Trophoblast cell (in vitro differentiated cells and primary cell): ENCODE results near the gene KCNMB2.

Source experiments
- DNase-seq, 2 donors: peaks; one replicate each; pipeline ENCODE4 v3.0.0-alpha.2; 2016
- H2AFZ ChIP-seq: 2 replicates; pipeline ENCODE4 v1.6.1; 2013; ENCODE audit warnings: low read length, moderate library complexity, mild to moderate bottlenecking; ENCODE audit not compliant: insufficient read depth, poor library complexity
- H2AK5ac ChIP-seq: 2 replicates; pipeline ENCODE4 v1.6.1; 2013; ENCODE audit warnings: mild to moderate bottlenecking, low read length
- H2BK120ac ChIP-seq: 2 replicates; pipeline ENCODE4 v1.6.1; 2013; ENCODE audit warnings: low read length, mild to moderate bottlenecking, moderate library complexity; ENCODE audit not compliant: insufficient read depth, poor library complexity
- H2BK12ac ChIP-seq: 2 replicates; pipeline ENCODE4 v1.6.1; 2013; ENCODE audit warnings: mild to moderate bottlenecking, low read length, moderate library complexity
- H2BK5ac ChIP-seq: 2 replicates; pipeline ENCODE4 v1.6.1; 2013; ENCODE audit warnings: low read length, low read depth, moderate library complexity, mild to moderate bottlenecking; ENCODE audit not compliant: poor library complexity
- H3K14ac ChIP-seq: 2 replicates; pipeline ENCODE4 v1.6.1; 2013; ENCODE audit warnings: mild to moderate bottlenecking, low read length
- H3K18ac ChIP-seq: 2 replicates; pipeline ENCODE4 v1.6.1; 2013; ENCODE audit warnings: mild to moderate bottlenecking, low read length
- H3K23ac ChIP-seq: 2 replicates; pipeline ENCODE4 v1.6.1; 2013; ENCODE audit warnings: low read length
- H3K27ac ChIP-seq: 2 replicates; pipeline ENCODE4 v1.5.1; 2013; ENCODE audit warnings: low read depth, mild to moderate bottlenecking, inconsistent platforms, low read length, moderate library complexity
- H3K27me3 ChIP-seq: 2 replicates; pipeline ENCODE4 v1.6.1; 2013; ENCODE audit warnings: inconsistent platforms, mild to moderate bottlenecking, low read length, moderate library complexity; ENCODE audit not compliant: insufficient read depth
- H3K36me3 ChIP-seq, 2 experiments: 1 replicate in 1 of 2; 2 replicates in 1 of 2; pipeline ENCODE4 v1.6.1; 2013; ENCODE audit warnings: low read length in 2 of 2, mild to moderate bottlenecking in 2 of 2, moderate library complexity in 1 of 2; ENCODE audit not compliant: insufficient read depth in 2 of 2, control insufficient read depth in 1 of 2
- H3K4ac ChIP-seq: 2 replicates; pipeline ENCODE4 v1.6.1; 2013; ENCODE audit warnings: low read depth, mild to moderate bottlenecking, low read length, moderate library complexity
- H3K4me1 ChIP-seq, 2 experiments: 1 replicate in 1 of 2; 2 replicates in 1 of 2; pipeline ENCODE4 v1.6.1; 2013; ENCODE audit warnings: low read length in 2 of 2, mild to moderate bottlenecking in 2 of 2, moderate library complexity in 1 of 2; ENCODE audit not compliant: insufficient read depth in 2 of 2, control insufficient read depth in 1 of 2
- H3K4me2 ChIP-seq: 2 replicates; pipeline ENCODE4 v1.6.1; 2013; ENCODE audit warnings: inconsistent platforms, mild to moderate bottlenecking, low read length, moderate library complexity
- H3K4me3 ChIP-seq: 2 replicates; pipeline ENCODE4 v1.5.1; 2013; ENCODE audit warnings: mild to moderate bottlenecking, low read depth, low read length, inconsistent platforms
- H3K79me1 ChIP-seq: one replicate; pipeline ENCODE4 v1.6.1; 2013; ENCODE audit warnings: low read length
- H3K79me2 ChIP-seq: 2 replicates; pipeline ENCODE4 v1.6.1; 2013; ENCODE audit warnings: low read length, mild to moderate bottlenecking; ENCODE audit not compliant: control insufficient read depth, insufficient read depth, poor library complexity
- H3K9ac ChIP-seq: 2 replicates; pipeline ENCODE4 v1.6.1; 2013; ENCODE audit warnings: mild to moderate bottlenecking, low read length
- H3K9me3 ChIP-seq: 2 replicates; pipeline ENCODE4 v1.6.1; 2013; ENCODE audit warnings: low read depth, mild to moderate bottlenecking, control low read depth, inconsistent platforms, low read length; ENCODE audit not compliant: insufficient read depth
- H4K12ac ChIP-seq: 2 replicates; pipeline ENCODE4 v1.6.1; 2013; ENCODE audit warnings: low read depth, mild to moderate bottlenecking, low read length, moderate library complexity
- H4K8ac ChIP-seq: 2 replicates; pipeline ENCODE4 v1.6.1; 2013; ENCODE audit warnings: low read depth, mild to moderate bottlenecking, low read length, moderate library complexity
- H4K91ac ChIP-seq: one replicate; pipeline ENCODE4 v1.6.1; 2013; ENCODE audit warnings: low read depth, mild to moderate bottlenecking, low read length, moderate library complexity
- WGBS: extraction: QIAGEN DNeasy Blood & Tissue Kit; methylation state at CpG from one replicate; pipeline ENCODE4 v1.1.7; 2013; ENCODE audit warnings: missing lambda C conversion rate; ENCODE audit not compliant: insufficient read length, insufficient coverage; ENCODE audit errors: extremely low coverage; 5-methylcytosine and 5-hydroxymethylcytosine counted together

The KCNMB2 gene

GRCh38 chr3:178492491-178492890, 43.7 kb upstream of the KCNMB2 start:
- H3K18ac ChIP-seq = no peak overlapping the region
- H3K36me3 ChIP-seq = no peaks in the 10 kb centered on the region
- no peak overlapping the region for H3K27ac ChIP-seq
- no peak overlapping the region for H2AK5ac ChIP-seq
- H2AFZ ChIP-seq = no peak overlapping the region
- no peak overlapping the region for H4K91ac ChIP-seq
- no peaks in the 10 kb centered on the region for H3K79me2 ChIP-seq
- H3K4ac ChIP-seq = no peak overlapping the region
- no peak overlapping the region for H3K4me3 ChIP-seq
- H4K8ac ChIP-seq = no peak overlapping the region
- no peaks in the 10 kb centered on the region for H3K27me3 ChIP-seq
- no peak overlapping the region for H2BK5ac ChIP-seq
- no CpG with 5 or more reads among the region's 3 CpGs for WGBS
- no peak overlapping the region for H3K9ac ChIP-seq
- H2BK120ac ChIP-seq = no peak overlapping the region
- no peak overlapping the region for H3K23ac ChIP-seq
- H3K4me1 ChIP-seq = no peaks in the 10 kb centered on the region
- no peak for DNase-seq
- peaks cover 4% of the 10 kb centered on the region for H3K9me3 ChIP-seq
- H4K12ac ChIP-seq = no peak overlapping the region
- no peak overlapping the region for H3K4me2 ChIP-seq
- no peaks in the 10 kb centered on the region for H3K79me1 ChIP-seq
- no peak overlapping the region for H2BK12ac ChIP-seq
- no peak overlapping the region for H3K14ac ChIP-seq

- Histone ChIP-seq H2BK12ac (no peak overlapping the region), H3K4ac (no peak overlapping the region), H2BK120ac (no peak overlapping the region), H3K4me1 (no peaks in the 10 kb centered on the region), H3K4me3 (no peak overlapping the region), H3K9ac (no peak overlapping the region), H3K4me2 (no peak overlapping the region), H2AFZ (no peak overlapping the region), H3K23ac (no peak overlapping the region), H4K8ac (no peak overlapping the region), H3K36me3 (no peaks in the 10 kb centered on the region), H3K18ac (no peak overlapping the region), H3K79me1 (no peaks in the 10 kb centered on the region), H2BK5ac (no peak overlapping the region), H2AK5ac (no peak overlapping the region), H4K91ac (no peak overlapping the region), H3K14ac (no peak overlapping the region), H3K27ac (no peak overlapping the region), H3K27me3 (no peaks in the 10 kb centered on the region), H3K79me2 (no peaks in the 10 kb centered on the region), H3K9me3 (peaks cover 6% of the 10 kb centered on the region), H4K12ac (no peak overlapping the region)
- no CpG with 5 or more reads among the region's 6 CpGs for WGBS
- DNase-seq = no peak
Observed at GRCh38 chr3:178494386-178494785, 41.9 kb upstream of the KCNMB2 start.

- no peak overlapping the region for H3K14ac ChIP-seq
- H3K9me3 ChIP-seq = peaks cover 6% of the 10 kb centered on the region
- no peak overlapping the region for H4K12ac ChIP-seq
- no peak overlapping the region for H3K4me2 ChIP-seq
- no peaks in the 10 kb centered on the region for H3K27me3 ChIP-seq
- no peak overlapping the region for H2AFZ ChIP-seq
- H3K79me1 ChIP-seq = no peaks in the 10 kb centered on the region
- WGBS = no CpG with 5 or more reads among the region's 1 CpG
- no peak overlapping the region for H3K4ac ChIP-seq
- H2AK5ac ChIP-seq = no peak overlapping the region
- no peak overlapping the region for H2BK120ac ChIP-seq
- no peak overlapping the region for H3K4me3 ChIP-seq
- no peak overlapping the region for H3K23ac ChIP-seq
- H2BK12ac ChIP-seq = no peak overlapping the region
- no peak overlapping the region for H3K18ac ChIP-seq
- no peak overlapping the region for H3K27ac ChIP-seq
- H3K36me3 ChIP-seq = no peaks in the 10 kb centered on the region
- H2BK5ac ChIP-seq = no peak overlapping the region
- H3K79me2 ChIP-seq = no peaks in the 10 kb centered on the region
- H3K9ac ChIP-seq = no peak overlapping the region
- DNase-seq = no peak
- no peaks in the 10 kb centered on the region for H3K4me1 ChIP-seq
- H4K8ac ChIP-seq = no peak overlapping the region
- H4K91ac ChIP-seq = no peak overlapping the region
Observed at GRCh38 chr3:178496911-178497310, 39.3 kb upstream of the KCNMB2 start.

- H2BK12ac ChIP-seq = no peak overlapping the region
- no peak overlapping the region for H3K4ac ChIP-seq
- DNase-seq = no peak
- H3K18ac ChIP-seq = no peak overlapping the region
- H2AFZ ChIP-seq = no peak overlapping the region
- H3K4me1 ChIP-seq = no peaks in the 10 kb centered on the region
- no peak overlapping the region for H3K27ac ChIP-seq
- H3K9ac ChIP-seq = no peak overlapping the region
- H4K8ac ChIP-seq = no peak overlapping the region
- no peak overlapping the region for H3K4me2 ChIP-seq
- H4K91ac ChIP-seq = no peak overlapping the region
- H3K14ac ChIP-seq = no peak overlapping the region
- peaks cover 6% of the 10 kb centered on the region for H3K9me3 ChIP-seq
- no peak overlapping the region for H3K23ac ChIP-seq
- no peak overlapping the region for H4K12ac ChIP-seq
- no CpG with 5 or more reads among the region's 2 CpGs for WGBS
- no peaks in the 10 kb centered on the region for H3K36me3 ChIP-seq
- H2AK5ac ChIP-seq = no peak overlapping the region
- H2BK120ac ChIP-seq = no peak overlapping the region
- no peaks in the 10 kb centered on the region for H3K79me1 ChIP-seq
- no peak overlapping the region for H2BK5ac ChIP-seq
- no peaks in the 10 kb centered on the region for H3K79me2 ChIP-seq
- H3K4me3 ChIP-seq = no peak overlapping the region
- no peaks in the 10 kb centered on the region for H3K27me3 ChIP-seq
Observed at GRCh38 chr3:178498871-178499270, 37.4 kb upstream of the KCNMB2 start.
